ENCODE measurements around the gene LTBP4. TPM values are rescaled to one million over a fixed set of nuclear protein-coding genes. Genes with fewer than 3 reads are reported as not detected.

Gene LTBP4
- total RNA-seq, 4 donors from 2014 or later: 43.5 to 249 (median 65.5) TPM

- intact Hi-C loops (cut with DNase I): no loop called here
- peak in 3 of 6 experiments; percentile 34 to 57 (median 36) for TF ChIP-seq CTCF (IDR thresholded peaks at IDR 0.05)
- peak in 2 of 4 donors; percentile 34 to 44 for TF ChIP-seq POLR2A (IDR thresholded peaks at IDR 0.05)
- WGBS, 2 donors: 0% methylated on average over 3 of the region's 53 CpGs
- Histone ChIP-seq H3K36me3 (no peaks in the 10 kb centered on the region), H3K9me3 (no peaks in the 10 kb centered on the region), H3K27ac (peak overlapping the region; percentile 68 to 80 (median 76)), H3K4me3 (peak overlapping the region; percentile 28 to 68 (median 45)), H3K4me1 (peaks cover 10 to 29% (median 13%) of the 10 kb centered on the region in 3 donors), H3K27me3 (peaks cover 12 to 39% (median 16%) of the 10 kb centered on the region in 4 donors)
- DNase-seq: peak; percentile 94
Measured at GRCh38 chr19:40570313-40571004, 30.7 kb upstream of the LTBP4 start.

GRCh38 chr19:40571005-40571318 lies 30.2 kb upstream of the LTBP4 start:
- TF ChIP-seq CTCF (IDR thresholded peaks at IDR 0.05) (no peak), POLR2A (IDR thresholded peaks at IDR 0.05) (no peak)
- DNase-seq: no peak
- WGBS, 2 donors: 22 to 42% methylated on average over 3 of the region's 3 CpGs
- Histone ChIP-seq H3K4me3 (peak overlapping the region in 2 of 4 donors; percentile 40 to 68), H3K36me3 (no peaks in the 10 kb centered on the region), H3K27ac (peak overlapping the region; percentile 31 to 80 (median 74)), H3K9me3 (no peaks in the 10 kb centered on the region), H3K27me3 (peaks cover 7 to 34% (median 15%) of the 10 kb centered on the region in 4 donors), H3K4me1 (peaks cover 12 to 27% (median 13%) of the 10 kb centered on the region in 3 donors)
- intact Hi-C loops (cut with DNase I): no loop called here

GRCh38 chr19:40571831-40572495 lies 29.2 kb upstream of the LTBP4 start:
- TF ChIP-seq CTCF (IDR thresholded peaks at IDR 0.05) (no peak), POLR2A (IDR thresholded peaks at IDR 0.05) (no peak)
- peak overlapping the region in 1 of 4 donors; percentile 7 for H3K27ac ChIP-seq
- H3K4me3 ChIP-seq: no peak overlapping the region

GRCh38 chr19:40575326-40575725 lies 25.8 kb upstream of the LTBP4 start:
- no peak for DNase-seq

More at GRCh38 chr19:40571831-40572495, 29.2 kb upstream of the LTBP4 start:
- no peak for DNase-seq
- intact Hi-C loops (cut with DNase I): no loop called here
- H3K27me3 ChIP-seq: peaks cover 7 to 24% (median 13%) of the 10 kb centered on the region in 4 donors
- H3K36me3 ChIP-seq: no peaks in the 10 kb centered on the region
- WGBS, 2 donors: 78 to 84% methylated on average over 4 to 10 of the region's 10 CpGs
- peaks cover 13 to 28% (median 15%) of the 10 kb centered on the region in 3 donors for H3K4me1 ChIP-seq
- H3K9me3 ChIP-seq: no peaks in the 10 kb centered on the region

More at GRCh38 chr19:40575326-40575725, 25.8 kb upstream of the LTBP4 start:
- H3K27ac ChIP-seq: no peak overlapping the region
- intact Hi-C loops (cut with DNase I): no loop called here
- TF ChIP-seq POLR2A (IDR thresholded peaks at IDR 0.05) (no peak), CTCF (IDR thresholded peaks at IDR 0.05) (no peak)
- H3K27me3 ChIP-seq: no peaks in the 10 kb centered on the region
- peaks cover 2 to 11% (median 3%) of the 10 kb centered on the region in 3 donors for H3K36me3 ChIP-seq
- H3K9me3 ChIP-seq: no peaks in the 10 kb centered on the region
- WGBS, 2 donors: 75 to 94% methylated on average over 12 to 13 of the region's 18 CpGs
- peaks cover 6 to 27% (median 15%) of the 10 kb centered on the region in 3 donors for H3K4me1 ChIP-seq
- no peak overlapping the region for H3K4me3 ChIP-seq
